Measurements from ENCODE around the gene ZC3H12D.
"Not testable (repeated sequence)": the region's sequence is repeated elsewhere in the genome, so short reads cannot be mapped to it uniquely, and the experiment has no call there.

Gene ZC3H12D

GRCh38 chr6:149446791-149447376 lies 37.9 kb downstream of the ZC3H12D start:
- DNase-seq (ENCODE audit: insufficient read length, low spot score) (no peak), FAIRE-seq (no peak)
- TF ChIP-seq SPI1 (IDR thresholded peaks at IDR 0.05; ENCODE audit: low read depth, low read length) (no peak), POLR2A (IDR thresholded peaks at IDR 0.05; ENCODE audit: low read depth, low read length) (no peak), POU2F2 (IDR thresholded peaks at IDR 0.05; ENCODE audit: low read depth, low read length) (no peak), POLR2AphosphoS5 (IDR thresholded peaks at IDR 0.05; ENCODE audit: low read depth, low read length) (no peak), PAX5 (IDR thresholded peaks at IDR 0.05; ENCODE audit: insufficient read depth, low read length, severe bottlenecking) (no peak), TAF1 (IDR thresholded peaks at IDR 0.05; ENCODE audit: low read depth, low read length) (no peak)

DNA sequence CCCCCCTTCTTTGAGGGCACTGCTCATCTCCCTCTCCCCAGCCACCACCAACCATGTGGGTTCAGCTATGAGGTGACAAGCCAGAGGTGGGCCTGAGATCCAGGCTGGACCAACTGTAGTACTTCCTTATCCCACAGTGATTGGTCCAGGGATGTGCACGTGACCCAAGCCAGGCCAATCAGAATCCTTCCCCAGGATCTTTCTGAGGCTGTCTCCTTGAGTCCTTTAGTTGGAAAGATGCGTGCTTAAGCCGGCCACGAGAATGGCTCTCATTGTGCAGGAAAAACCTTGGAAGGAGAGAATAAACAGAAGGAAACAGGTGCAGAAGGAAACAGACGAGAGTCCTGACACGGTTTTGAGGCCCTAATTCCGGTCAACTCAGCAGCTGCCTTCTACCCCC lies 39.2 kb downstream of the ZC3H12D start:
- DNase-seq (ENCODE audit: insufficient read length, low spot score) (no peak), FAIRE-seq (no peak)
- TF ChIP-seq POLR2AphosphoS5 (IDR thresholded peaks at IDR 0.05; ENCODE audit: low read depth, low read length) (no peak), POLR2A (IDR thresholded peaks at IDR 0.05; ENCODE audit: low read depth, low read length) (no peak), POU2F2 (IDR thresholded peaks at IDR 0.05; ENCODE audit: low read depth, low read length) (no peak), TAF1 (IDR thresholded peaks at IDR 0.05; ENCODE audit: low read depth, low read length) (no peak), SPI1 (IDR thresholded peaks at IDR 0.05; ENCODE audit: low read depth, low read length) (no peak), PAX5 (IDR thresholded peaks at IDR 0.05; ENCODE audit: insufficient read depth, low read length, severe bottlenecking) (no peak)

DNA sequence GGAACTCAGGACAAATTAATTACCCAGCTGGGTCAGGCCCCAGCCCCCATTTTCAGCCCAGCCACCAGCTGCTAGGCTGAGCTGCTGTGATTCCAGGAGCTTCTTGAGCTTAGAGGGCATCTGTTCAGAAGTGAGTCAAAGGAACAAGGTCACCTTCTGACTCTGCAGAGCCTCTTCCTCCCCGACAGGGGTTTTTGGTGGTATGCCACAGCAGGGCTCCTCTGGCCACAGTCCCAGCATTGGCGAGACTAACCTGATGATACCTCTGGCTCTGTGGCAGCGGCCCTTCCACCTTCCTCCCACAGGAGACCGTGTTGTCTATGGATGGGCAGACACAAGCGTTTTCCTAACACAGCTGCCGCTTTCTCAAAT lies 39.7 kb downstream of the ZC3H12D start:
- no peak for DNase-seq (ENCODE audit: insufficient read length, low spot score)
- FAIRE-seq, result no peak
- no peak for TF ChIP-seq POLR2A (IDR thresholded peaks at IDR 0.05; ENCODE audit: low read depth, low read length)
- no peak for TF ChIP-seq SPI1 (IDR thresholded peaks at IDR 0.05; ENCODE audit: low read depth, low read length)
- no peak for TF ChIP-seq PAX5 (IDR thresholded peaks at IDR 0.05; ENCODE audit: insufficient read depth, low read length, severe bottlenecking)
- TF ChIP-seq TAF1 (IDR thresholded peaks at IDR 0.05; ENCODE audit: low read depth, low read length), result no peak
- no peak for TF ChIP-seq POU2F2 (IDR thresholded peaks at IDR 0.05; ENCODE audit: low read depth, low read length)
- no peak for TF ChIP-seq POLR2AphosphoS5 (IDR thresholded peaks at IDR 0.05; ENCODE audit: low read depth, low read length)

DNA sequence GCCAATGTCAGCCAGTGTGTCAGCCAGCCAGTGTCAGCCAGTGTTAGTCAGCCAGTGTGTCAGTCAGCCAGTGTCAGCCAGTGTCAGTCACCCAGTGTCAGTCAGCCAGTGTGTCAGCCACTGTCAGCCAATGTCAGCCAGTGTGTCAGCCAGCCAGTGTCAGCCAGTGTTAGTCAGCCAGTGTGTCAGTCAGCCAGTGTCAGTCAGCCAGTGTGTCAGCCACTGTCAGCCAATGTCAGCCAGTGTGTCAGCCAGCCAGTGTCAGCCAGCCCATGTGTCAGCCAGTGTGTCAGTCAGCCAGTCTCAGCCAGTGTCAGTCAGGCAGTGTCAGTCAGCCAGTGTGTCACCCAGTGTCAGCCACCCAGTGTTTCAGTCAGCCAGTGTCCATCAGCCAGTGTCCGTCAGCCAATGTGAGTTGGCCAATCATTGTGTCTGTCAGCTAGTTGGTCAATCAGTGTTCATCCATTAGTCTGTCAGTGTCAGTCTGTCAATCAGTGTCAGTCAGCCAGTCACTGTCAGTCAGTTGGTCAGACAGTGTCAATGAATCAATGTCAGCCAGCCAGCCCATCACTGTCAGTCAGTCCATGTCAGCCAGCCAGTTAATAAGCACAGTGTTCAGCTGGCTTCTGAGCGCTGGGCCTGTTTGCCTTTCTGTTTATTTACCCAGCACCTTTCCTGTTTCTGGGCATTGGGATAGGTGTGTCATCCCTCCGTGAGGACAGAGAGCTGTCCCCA lies 40.3 kb downstream of the ZC3H12D start:
- peak; percentile 48 for FAIRE-seq

GRCh38 chr6:149443411-149444181 lies 41.2 kb downstream of the ZC3H12D start:
- FAIRE-seq (no peak), DNase-seq (ENCODE audit: insufficient read length, low spot score) (no peak)
- TF ChIP-seq PAX5 (IDR thresholded peaks at IDR 0.05; ENCODE audit: insufficient read depth, low read length, severe bottlenecking) (no peak), SPI1 (IDR thresholded peaks at IDR 0.05; ENCODE audit: low read depth, low read length) (no peak), POLR2A (IDR thresholded peaks at IDR 0.05; ENCODE audit: low read depth, low read length) (no peak), TAF1 (IDR thresholded peaks at IDR 0.05; ENCODE audit: low read depth, low read length) (no peak), POU2F2 (IDR thresholded peaks at IDR 0.05; ENCODE audit: low read depth, low read length) (no peak), POLR2AphosphoS5 (IDR thresholded peaks at IDR 0.05; ENCODE audit: low read depth, low read length) (no peak)

More for the DNA sequence above, 40.3 kb downstream of the ZC3H12D start:
- not testable (repeated sequence) for DNase-seq (ENCODE audit: insufficient read length, low spot score)

GRCh38 chr6:149441740-149442139 lies 43.1 kb downstream of the ZC3H12D start:
- no peak for TF ChIP-seq PAX5 (IDR thresholded peaks at IDR 0.05; ENCODE audit: insufficient read depth, low read length, severe bottlenecking)
- no peak for TF ChIP-seq POLR2A (IDR thresholded peaks at IDR 0.05; ENCODE audit: low read depth, low read length)
- TF ChIP-seq TAF1 (IDR thresholded peaks at IDR 0.05; ENCODE audit: low read depth, low read length), result no peak
- TF ChIP-seq POLR2AphosphoS5 (IDR thresholded peaks at IDR 0.05; ENCODE audit: low read depth, low read length), result no peak
- no peak for TF ChIP-seq POU2F2 (IDR thresholded peaks at IDR 0.05; ENCODE audit: low read depth, low read length)
- no peak for TF ChIP-seq SPI1 (IDR thresholded peaks at IDR 0.05; ENCODE audit: low read depth, low read length)
- DNase-seq (ENCODE audit: insufficient read length, low spot score) (no peak), FAIRE-seq (no peak)

DNA sequence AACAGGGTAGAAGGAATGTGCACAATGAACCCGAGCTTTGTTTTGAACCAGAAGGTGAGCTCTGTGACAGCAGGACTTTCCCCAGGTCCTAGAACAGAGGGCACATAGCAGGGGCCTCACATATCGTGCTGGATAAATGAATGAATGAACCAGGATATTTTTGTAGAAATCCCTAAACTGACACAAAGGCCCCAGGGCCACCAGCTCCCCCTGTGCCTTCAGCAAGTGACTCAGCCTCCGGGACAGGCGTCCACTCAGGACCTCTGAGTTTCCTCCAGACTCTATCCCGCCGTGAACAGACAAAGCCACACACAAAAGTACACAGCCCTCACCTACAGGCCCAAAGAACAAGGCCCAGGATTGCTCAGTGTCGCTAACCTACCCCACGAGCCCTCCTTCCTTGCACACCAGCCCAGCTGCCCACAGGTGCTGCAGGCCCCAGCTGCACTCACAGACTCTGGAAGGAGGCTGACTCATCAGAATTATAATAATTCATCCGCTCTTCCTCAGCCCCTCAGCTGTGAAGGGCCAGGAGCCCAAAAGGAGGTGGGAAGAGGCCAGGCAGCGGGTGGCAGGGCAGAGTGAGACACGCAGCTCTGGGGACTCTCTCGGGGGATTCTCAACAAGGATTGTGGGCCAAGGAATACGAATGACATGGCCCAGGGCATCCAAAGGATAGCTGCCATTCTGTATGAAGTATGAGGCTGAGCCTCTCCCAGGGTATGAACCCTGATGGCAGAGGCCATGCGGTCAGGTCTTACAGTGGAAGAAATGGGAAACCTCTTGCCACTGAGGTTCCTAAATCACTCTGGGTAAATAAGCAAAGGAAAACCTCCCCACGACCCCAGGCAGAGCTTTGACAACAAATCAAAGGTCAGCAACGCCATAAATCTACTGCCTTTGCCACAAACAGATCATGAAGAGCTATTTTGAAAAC lies 43.8 kb downstream of the ZC3H12D start:
- FAIRE-seq (no peak), DNase-seq (ENCODE audit: insufficient read length, low spot score) (no peak)
- TF ChIP-seq POLR2A (IDR thresholded peaks at IDR 0.05; ENCODE audit: low read depth, low read length) (no peak), TAF1 (IDR thresholded peaks at IDR 0.05; ENCODE audit: low read depth, low read length) (no peak), POLR2AphosphoS5 (IDR thresholded peaks at IDR 0.05; ENCODE audit: low read depth, low read length) (no peak), PAX5 (IDR thresholded peaks at IDR 0.05; ENCODE audit: insufficient read depth, low read length, severe bottlenecking) (no peak), POU2F2 (IDR thresholded peaks at IDR 0.05; ENCODE audit: low read depth, low read length) (no peak), SPI1 (IDR thresholded peaks at IDR 0.05; ENCODE audit: low read depth, low read length) (no peak)

GRCh38 chr6:149439626-149440025 lies 45.2 kb downstream of the ZC3H12D start:
- TF ChIP-seq POLR2AphosphoS5 (IDR thresholded peaks at IDR 0.05; ENCODE audit: low read depth, low read length), result no peak
- TF ChIP-seq POU2F2 (IDR thresholded peaks at IDR 0.05; ENCODE audit: low read depth, low read length), result no peak
- no peak for TF ChIP-seq PAX5 (IDR thresholded peaks at IDR 0.05; ENCODE audit: insufficient read depth, low read length, severe bottlenecking)
- no peak for TF ChIP-seq TAF1 (IDR thresholded peaks at IDR 0.05; ENCODE audit: low read depth, low read length)
- TF ChIP-seq SPI1 (IDR thresholded peaks at IDR 0.05; ENCODE audit: low read depth, low read length), result no peak
- FAIRE-seq, result no peak

GRCh38 chr6:149438855-149439254 lies 46.0 kb downstream of the ZC3H12D start:
- TF ChIP-seq POLR2A (IDR thresholded peaks at IDR 0.05; ENCODE audit: low read depth, low read length) (no peak), SPI1 (IDR thresholded peaks at IDR 0.05; ENCODE audit: low read depth, low read length) (peak; percentile 95)
- FAIRE-seq (no peak), DNase-seq (ENCODE audit: insufficient read length, low spot score) (no peak)

More at GRCh38 chr6:149439626-149440025, 45.2 kb downstream of the ZC3H12D start:
- DNase-seq (ENCODE audit: insufficient read length, low spot score), result no peak

Data from GM12891 (cell line).